ENCODE results near the gene SLFN12L. TPM values are rescaled to one million over a fixed set of nuclear protein-coding genes. Genes with fewer than 3 reads are reported as not detected.
"Not testable (repeated sequence)": the region's sequence is repeated elsewhere in the genome, so short reads cannot be mapped to it uniquely, and the experiment has no call there.

SLFN12L gene
- total RNA-seq, 1 donor from 2014 or later: not detected

GRCh38 chr17:35496451-35497290 lies 40.8 kb downstream of the SLFN12L start:
- no peak for DNase-seq

- no peak for DNase-seq
Observed at GRCh38 chr17:35493040-35493439, 44.4 kb downstream of the SLFN12L start.

- DNase-seq: no peak
Observed at GRCh38 chr17:35491417-35491816, 46.1 kb downstream of the SLFN12L start.

GRCh38 chr17:35489944-35490343 lies 47.5 kb downstream of the SLFN12L start:
- DNase-seq: no peak

- DNase-seq: no peak
Observed at GRCh38 chr17:35488991-35489390, 48.5 kb downstream of the SLFN12L start.

- DNase-seq: no peak
Observed at GRCh38 chr17:35486920-35487732, 50.4 kb downstream of the SLFN12L start.

GRCh38 chr17:35479271-35479670 lies 58.2 kb downstream of the SLFN12L start:
- no peak for DNase-seq

- DNase-seq: no peak
Observed at GRCh38 chr17:35477248-35477647, 60.2 kb downstream of the SLFN12L start.

- no peak for DNase-seq
Observed at GRCh38 chr17:35476283-35476820, 61.1 kb downstream of the SLFN12L start.

- no peak for DNase-seq
Observed at GRCh38 chr17:35468475-35468874, 69.0 kb downstream of the SLFN12L start.

- DNase-seq: no peak
Observed at GRCh38 chr17:35467824-35468223, 69.7 kb downstream of the SLFN12L start.

- DNase-seq: no peak
Observed at GRCh38 chr17:35460354-35460851, 77.1 kb downstream of the SLFN12L start.

- not testable (repeated sequence) for DNase-seq
Observed at GRCh38 chr17:35454035-35454434, 83.4 kb downstream of the SLFN12L start.

GRCh38 chr17:35453171-35453570 lies 84.3 kb downstream of the SLFN12L start:
- DNase-seq: no peak

- DNase-seq: no peak
Observed at GRCh38 chr17:35449371-35449931, 88.0 kb downstream of the SLFN12L start.

GRCh38 chr17:35448899-35449227 lies 88.6 kb downstream of the SLFN12L start:
- DNase-seq: no peak

GRCh38 chr17:35448214-35448898 lies 89.1 kb downstream of the SLFN12L start, which contains the start of gene SLFN13:
Gene SLFN13 (minus strand): TSS chr17:35448766. CDS start chr17:35445680, 3,086 bp downstream.
- DNase-seq: no peak

- DNase-seq: no peak
Observed at GRCh38 chr17:35447499-35447898, 90.0 kb downstream of the SLFN12L start.

- no peak for DNase-seq
Observed at GRCh38 chr17:35438433-35438832, 99.0 kb downstream of the SLFN12L start.

- no peak for DNase-seq
Observed at GRCh38 chr17:35433075-35433894, 104.2 kb downstream of the SLFN12L start.

Measured in occipital lobe (tissue), 2 donors.